ENCODE data around the gene WDR12.

WDR12 gene

DNA sequence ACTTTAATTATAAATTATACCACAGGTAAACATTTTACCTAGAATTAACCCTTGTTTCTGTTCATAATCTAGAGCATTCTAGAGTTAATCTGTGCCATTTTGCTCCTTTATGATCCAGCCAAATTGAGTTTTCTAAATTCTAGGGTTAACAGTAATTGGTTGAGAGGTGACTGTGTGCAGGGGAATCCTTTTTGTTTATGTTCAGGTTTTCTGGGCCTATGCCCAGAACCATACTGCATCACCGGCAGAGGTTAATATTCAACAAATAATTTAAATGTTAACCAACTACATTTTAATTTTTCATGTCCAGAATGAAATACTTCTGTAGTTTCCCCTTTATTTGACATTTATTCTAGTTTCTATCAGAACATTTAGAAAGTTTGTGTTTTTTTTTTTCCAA lies 32.9 kb upstream of the WDR12 start:
- TF ChIP-seq REST (IDR thresholded peaks at IDR 0.05; ENCODE audit: insufficient read depth in 1 of 2, low read depth in 2 of 2, low read length in 2 of 2) (no peak), SIN3A (IDR thresholded peaks at IDR 0.05; ENCODE audit: borderline replicate concordance, insufficient read depth, low read length) (no peak), POLR2AphosphoS5 (IDR thresholded peaks at IDR 0.05; ENCODE audit: low read depth, low read length) (no peak), FOXP2 (optimal IDR thresholded peaks at IDR 0.05; ENCODE audit: borderline replicate concordance, extremely low read depth, extremely low read length, insufficient read depth) (no peak), TAF1 (IDR thresholded peaks at IDR 0.05; ENCODE audit: borderline replicate concordance, insufficient read depth, low read length) (no peak)

DNA sequence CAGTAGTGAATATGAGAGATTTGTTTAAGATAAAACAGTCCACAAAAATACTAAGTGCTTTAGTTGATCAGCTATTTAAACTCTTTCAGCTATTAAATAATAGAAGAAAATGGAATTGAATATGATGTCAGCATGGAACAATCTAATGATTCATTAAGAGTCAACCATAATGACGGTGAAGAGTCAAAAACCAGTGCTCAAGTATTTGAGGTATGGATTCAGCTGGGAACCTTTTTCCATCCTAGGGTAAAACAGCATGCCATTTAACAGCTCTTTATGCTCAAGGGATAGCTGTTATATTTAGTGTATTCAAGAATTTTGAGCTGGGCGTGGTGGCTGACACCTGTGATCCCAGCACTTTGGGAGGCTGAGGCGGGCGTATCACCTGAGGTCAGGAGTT lies 30.3 kb upstream of the WDR12 start:
- TF ChIP-seq FOXP2 (optimal IDR thresholded peaks at IDR 0.05; ENCODE audit: borderline replicate concordance, extremely low read depth, extremely low read length, insufficient read depth) = no peak
- TF ChIP-seq TAF1 (IDR thresholded peaks at IDR 0.05; ENCODE audit: borderline replicate concordance, insufficient read depth, low read length) = no peak
- TF ChIP-seq SIN3A (IDR thresholded peaks at IDR 0.05; ENCODE audit: borderline replicate concordance, insufficient read depth, low read length) = no peak
- no peak for TF ChIP-seq POLR2AphosphoS5 (IDR thresholded peaks at IDR 0.05; ENCODE audit: low read depth, low read length)

DNA sequence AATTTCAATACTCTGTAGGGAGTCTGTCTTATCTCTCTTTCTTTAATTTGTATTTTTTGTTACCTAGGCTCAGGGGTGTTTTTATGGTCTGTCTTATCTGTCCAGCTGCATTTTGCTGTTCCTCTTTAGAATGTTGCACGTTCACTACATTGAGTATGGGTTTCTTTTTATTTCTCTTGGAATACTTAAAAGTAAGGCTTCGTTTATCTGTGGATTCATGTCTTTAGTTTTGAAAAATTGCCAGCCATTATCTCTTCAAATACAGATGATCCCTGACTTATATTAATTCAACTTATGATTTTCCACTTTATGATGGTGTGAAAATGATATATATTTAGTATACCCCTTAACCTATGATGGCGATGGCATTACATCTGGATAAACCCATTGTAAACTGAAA lies 27.5 kb upstream of the WDR12 start:
- TF ChIP-seq FOXP2 (optimal IDR thresholded peaks at IDR 0.05; ENCODE audit: borderline replicate concordance, extremely low read depth, extremely low read length, insufficient read depth) = no peak
- no peak for TF ChIP-seq REST (IDR thresholded peaks at IDR 0.05; ENCODE audit: insufficient read depth in 1 of 2, low read depth in 2 of 2, low read length in 2 of 2)
- TF ChIP-seq TAF1 (IDR thresholded peaks at IDR 0.05; ENCODE audit: borderline replicate concordance, insufficient read depth, low read length) = no peak
- no peak for TF ChIP-seq SIN3A (IDR thresholded peaks at IDR 0.05; ENCODE audit: borderline replicate concordance, insufficient read depth, low read length)
- no peak for TF ChIP-seq POLR2AphosphoS5 (IDR thresholded peaks at IDR 0.05; ENCODE audit: low read depth, low read length)

- TF ChIP-seq REST (IDR thresholded peaks at IDR 0.05; ENCODE audit: insufficient read depth in 1 of 2, low read depth in 2 of 2, low read length in 2 of 2) (no peak), TAF1 (IDR thresholded peaks at IDR 0.05; ENCODE audit: borderline replicate concordance, insufficient read depth, low read length) (no peak), FOXP2 (optimal IDR thresholded peaks at IDR 0.05; ENCODE audit: borderline replicate concordance, extremely low read depth, extremely low read length, insufficient read depth) (no peak), POLR2AphosphoS5 (IDR thresholded peaks at IDR 0.05; ENCODE audit: low read depth, low read length) (no peak), SIN3A (IDR thresholded peaks at IDR 0.05; ENCODE audit: borderline replicate concordance, insufficient read depth, low read length) (no peak)
These were observed 23.0 kb upstream of the WDR12 start for GRCh38 chr2:202934456-202934855.

DNA sequence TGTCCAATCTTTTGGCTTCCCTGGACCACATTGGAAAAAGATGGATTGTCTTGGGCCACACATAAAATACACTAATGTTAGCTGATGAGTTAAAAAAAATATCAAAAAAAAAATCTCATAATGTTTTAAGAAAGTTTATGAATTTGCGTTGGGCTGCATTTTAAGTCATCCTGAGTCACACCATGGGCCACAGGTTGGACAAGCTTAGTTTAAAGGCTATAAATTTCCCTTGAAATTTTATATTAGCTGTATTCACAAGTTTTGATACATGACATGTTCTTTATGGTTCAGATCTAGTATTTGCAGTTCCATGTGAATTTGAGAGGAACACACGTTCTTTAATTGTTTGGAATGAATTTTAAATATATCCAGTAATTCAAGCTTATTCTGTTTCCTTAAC lies 22.5 kb upstream of the WDR12 start:
- no peak for TF ChIP-seq SIN3A (IDR thresholded peaks at IDR 0.05; ENCODE audit: borderline replicate concordance, insufficient read depth, low read length)
- no peak for TF ChIP-seq TAF1 (IDR thresholded peaks at IDR 0.05; ENCODE audit: borderline replicate concordance, insufficient read depth, low read length)
- TF ChIP-seq POLR2AphosphoS5 (IDR thresholded peaks at IDR 0.05; ENCODE audit: low read depth, low read length) = no peak
- no peak for TF ChIP-seq REST (IDR thresholded peaks at IDR 0.05; ENCODE audit: insufficient read depth in 1 of 2, low read depth in 2 of 2, low read length in 2 of 2)
- TF ChIP-seq FOXP2 (optimal IDR thresholded peaks at IDR 0.05; ENCODE audit: borderline replicate concordance, extremely low read depth, extremely low read length, insufficient read depth) = no peak

Data from PFSK-1 (cell line).